Loucy (cell line): Measurements from ENCODE around the gene ROR1.

Experiments used
- EZH2phosphoT487 ChIP-seq: fragments of 200-600 bp; IDR thresholded peaks from 2 replicates; pipeline ENCODE4 v1.6.1; 2018; ENCODE audit warnings: antibody characterized with exemption, mild to moderate bottlenecking, moderate library complexity, borderline replicate concordance
- TF ChIP-seq, protein P1 (sequence below): fragments of 200-600 bp; sonication (generic); conservative IDR thresholded peaks from 2 replicates; pipeline ENCODE4 v1.5.1; 2014; ENCODE audit warnings: mild to moderate bottlenecking, antibody characterized with exemption, low read length

DNA sequence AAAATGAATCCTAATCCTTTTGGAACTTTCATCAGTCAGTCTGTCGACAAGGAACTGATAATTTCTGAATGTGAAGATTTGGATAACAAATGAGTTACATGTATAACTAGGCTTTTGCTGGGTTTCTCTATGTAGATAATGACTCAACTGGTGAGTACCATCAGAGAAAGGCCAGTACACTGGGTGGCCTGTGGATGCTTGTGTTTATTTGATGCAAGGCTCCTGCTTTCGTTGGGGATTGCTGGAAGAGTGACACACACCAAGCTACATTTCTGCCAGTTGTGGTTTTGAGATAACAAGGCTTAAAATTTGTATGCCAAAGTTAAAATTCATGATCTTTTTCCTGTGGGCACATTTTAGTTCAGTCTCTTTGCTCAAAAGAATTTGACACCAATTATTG lies 314.0 kb downstream of the ROR1 start:
- TF ChIP-seq, protein P1, sequence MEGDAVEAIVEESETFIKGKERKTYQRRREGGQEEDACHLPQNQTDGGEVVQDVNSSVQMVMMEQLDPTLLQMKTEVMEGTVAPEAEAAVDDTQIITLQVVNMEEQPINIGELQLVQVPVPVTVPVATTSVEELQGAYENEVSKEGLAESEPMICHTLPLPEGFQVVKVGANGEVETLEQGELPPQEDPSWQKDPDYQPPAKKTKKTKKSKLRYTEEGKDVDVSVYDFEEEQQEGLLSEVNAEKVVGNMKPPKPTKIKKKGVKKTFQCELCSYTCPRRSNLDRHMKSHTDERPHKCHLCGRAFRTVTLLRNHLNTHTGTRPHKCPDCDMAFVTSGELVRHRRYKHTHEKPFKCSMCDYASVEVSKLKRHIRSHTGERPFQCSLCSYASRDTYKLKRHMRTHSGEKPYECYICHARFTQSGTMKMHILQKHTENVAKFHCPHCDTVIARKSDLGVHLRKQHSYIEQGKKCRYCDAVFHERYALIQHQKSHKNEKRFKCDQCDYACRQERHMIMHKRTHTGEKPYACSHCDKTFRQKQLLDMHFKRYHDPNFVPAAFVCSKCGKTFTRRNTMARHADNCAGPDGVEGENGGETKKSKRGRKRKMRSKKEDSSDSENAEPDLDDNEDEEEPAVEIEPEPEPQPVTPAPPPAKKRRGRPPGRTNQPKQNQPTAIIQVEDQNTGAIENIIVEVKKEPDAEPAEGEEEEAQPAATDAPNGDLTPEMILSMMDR = no peak
- TF ChIP-seq EZH2phosphoT487 = no peak
